Lower leg skin (tissue), 3 donors: ENCODE data around the gene WIPF2.

Experiments used
- CTCF ChIP-seq, 3 donors: fragments of 450-650 bp; IDR thresholded peaks; one replicate each; pipeline ENCODE4 v1.5.1; 2016; ENCODE audit warnings: antibody characterized with exemption in 3 of 3, mild to moderate bottlenecking in 3 of 3, moderate library complexity in 2 of 3
- POLR2A ChIP-seq, 2 donors: fragments of 450-650 bp; IDR thresholded peaks; one replicate each; pipeline ENCODE4 v1.6.1; 2016 to 2017; ENCODE audit warnings: antibody characterized with exemption in 2 of 2, mild to moderate bottlenecking in 1 of 2, moderate library complexity in 1 of 2

GRCh38 chr17:40243761-40244160, 24.7 kb downstream of the WIPF2 start:
- no peak for TF ChIP-seq CTCF (IDR thresholded peaks at IDR 0.05)
- no peak for TF ChIP-seq POLR2A (IDR thresholded peaks at IDR 0.05)
